ENCODE results near the gene ERFE. TPM values are rescaled to one million over a fixed set of nuclear protein-coding genes. Genes with fewer than 3 reads are reported as not detected.

ERFE gene
- total and polyA plus RNA-seq, 2 of the 13 experiments (the other 11 are each of a cell fraction or from before 2014, with no cell fraction given), result 0.09 TPM; not detected in 1

DNA sequence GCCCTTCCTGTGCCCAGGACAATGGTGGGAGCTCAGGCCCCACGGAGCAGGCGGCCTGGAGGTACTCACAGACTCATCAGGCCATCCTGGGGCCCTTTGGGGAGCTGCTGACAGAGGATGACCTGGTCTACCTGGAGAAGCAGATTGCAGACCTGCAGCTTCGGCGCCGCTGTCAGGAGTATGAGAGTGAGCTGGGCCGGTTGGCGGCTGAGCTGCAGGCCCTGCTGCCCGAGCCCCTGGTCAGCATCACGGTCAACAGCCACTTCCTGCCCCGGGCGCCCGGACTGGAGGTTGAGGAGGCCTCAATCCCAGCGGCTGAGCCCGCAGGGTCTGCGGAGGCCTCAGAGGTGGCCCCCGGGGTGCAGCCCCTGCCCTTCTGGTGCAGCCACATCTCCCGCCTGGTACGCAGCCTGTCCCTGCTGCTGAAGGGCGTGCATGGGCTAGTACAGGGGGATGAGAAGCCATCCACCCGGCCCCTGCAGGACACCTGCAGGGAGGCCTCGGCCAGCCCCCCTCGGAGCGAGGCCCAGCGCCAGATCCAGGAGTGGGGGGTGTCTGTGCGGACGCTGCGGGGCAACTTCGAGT is 28.6 kb upstream of the ERFE start:
- no peaks in the 10 kb centered on the region for H3K9me3 ChIP-seq (ENCODE audit: low read length)
- H3K27ac ChIP-seq (ENCODE audit: extremely low read length, insufficient read depth, low read length), result no peak overlapping the region
- H3K4me1 ChIP-seq (ENCODE audit: insufficient read depth, low read length), result peaks cover 9% of the 10 kb centered on the region
- peaks cover 1 to 12% of the 10 kb centered on the region in 2 experiments; a peak in 2 of 5 replicates for H3K27me3 ChIP-seq (ENCODE audit: control insufficient read depth in 1 of 2, insufficient read depth in 2 of 2, low read length in 2 of 2)
- intact Hi-C loops (cut with micrococcal nuclease; ENCODE audit: unreplicated experiment) (no loop called here), in situ Hi-C loops (cut with HindIII; ENCODE audit: extremely low pct_ligation_motif_present, low pct_unique_long_range_greater_than_20kb) (no loop called here)
- TF ChIP-seq ZNF3 (CRISPR knock-in tag; IDR thresholded peaks at IDR 0.05) (no peak), ZBTB1 (CRISPR knock-in tag; IDR thresholded peaks at IDR 0.05; ENCODE audit: borderline replicate concordance) (no peak), SNAPC5 (CRISPR knock-in tag; IDR thresholded peaks at IDR 0.05; ENCODE audit: borderline replicate concordance) (no peak), BCL3 (CRISPR knock-in tag; IDR thresholded peaks at IDR 0.05) (no peak), U2AF2 (IDR thresholded peaks at IDR 0.05; ENCODE audit: low read depth, low read length) (no peak)
- H3K36me3 ChIP-seq (replicated peaks in 1 of 2; ENCODE audit: control insufficient read depth in 1 of 2, insufficient read depth in 2 of 2, low read length in 2 of 2), result no peaks in the 10 kb centered on the region
- no peaks in the 10 kb centered on the region for H4K20me1 ChIP-seq (ENCODE audit: insufficient read depth, low read length)
- no peak for DNase-seq (ENCODE audit: low spot score)
- CTCF ChIA-PET (ENCODE audit: low intra/inter-chr PET ratio, low total read pairs), result no interaction called here
- no peak overlapping the region for H3K4me2 ChIP-seq (ENCODE audit: low read depth, low read length)
- POLR2A ChIA-PET, result no interaction called here
- FAIRE-seq, result no peak
- H3K79me2 ChIP-seq (ENCODE audit: insufficient read depth, low read length), result no peaks in the 10 kb centered on the region
- WGBS (ENCODE audit: low lambda C conversion rate), result 72% methylated on average over 9 of the region's 28 CpGs
- no TSS peak for BruUV-seq (replicated peaks)
- H2AFZ ChIP-seq (ENCODE audit: low read length), result no peak overlapping the region
- ATAC-seq, result no peak
- no peak overlapping the region for H3K4me3 ChIP-seq (replicated peaks in 1 of 3; ENCODE audit: insufficient read depth in 1 of 3, low read depth in 2 of 3, low read length in 3 of 3)
- H3K9ac ChIP-seq (ENCODE audit: insufficient read depth, low read depth, low read length), result no peak overlapping the region

All from HepG2 (cell line).